Stimulated activated naive CD8-positive, alpha-beta T cell treated with anti-CD3 and anti-CD28 coated beads, Interleukin-15, Interleukin-2, amounts not matched to agents 100 U/mL and 50 U/mL, for 24 hours (primary cell): ENCODE data around the gene AQP12B.

Source experiments
- ATAC-seq: fragments of 150-1000 bp; cut with Tn5 transposase; one replicate; pipeline ENCODE4 v1.10.0; 2021
- DNase-seq: peaks from one replicate; pipeline ENCODE4 v3.0.0; 2021

The AQP12B gene

GRCh38 chr2:240647503-240648154 lies 35.1 kb downstream of the AQP12B start:
- no peak for DNase-seq
- no peak for ATAC-seq

DNA sequence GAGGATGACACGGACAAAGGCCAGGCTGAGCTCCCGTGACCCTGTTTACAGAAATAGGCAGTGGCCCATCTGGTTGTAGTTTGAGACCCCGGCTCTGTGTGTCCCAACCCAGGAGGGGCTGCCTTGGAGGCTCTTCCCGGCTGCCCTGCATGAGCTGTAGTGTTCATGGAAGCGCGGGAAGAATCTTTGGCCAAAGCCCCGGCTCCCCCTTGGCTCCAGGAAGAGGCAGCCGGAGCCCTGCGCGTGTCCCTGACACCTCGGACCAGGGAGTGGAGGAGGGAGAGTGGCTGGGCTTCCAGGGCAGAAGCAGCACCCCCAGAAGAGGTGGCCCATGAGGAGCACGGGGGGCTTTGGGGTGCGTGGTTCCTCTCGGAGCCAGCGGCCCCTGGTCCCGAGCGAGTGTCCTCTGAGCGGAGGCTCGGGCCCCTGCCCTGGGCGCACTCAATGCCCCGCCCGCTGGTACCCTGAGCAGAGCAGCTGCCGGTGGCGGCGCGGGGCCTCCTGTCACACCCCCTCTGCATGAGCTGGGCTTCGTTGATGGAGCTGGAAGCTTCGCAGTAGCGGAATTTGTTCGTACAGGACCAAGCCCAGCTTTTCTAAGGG lies 35.7 kb downstream of the AQP12B start:
- ATAC-seq (no peak), DNase-seq (no peak)

DNA sequence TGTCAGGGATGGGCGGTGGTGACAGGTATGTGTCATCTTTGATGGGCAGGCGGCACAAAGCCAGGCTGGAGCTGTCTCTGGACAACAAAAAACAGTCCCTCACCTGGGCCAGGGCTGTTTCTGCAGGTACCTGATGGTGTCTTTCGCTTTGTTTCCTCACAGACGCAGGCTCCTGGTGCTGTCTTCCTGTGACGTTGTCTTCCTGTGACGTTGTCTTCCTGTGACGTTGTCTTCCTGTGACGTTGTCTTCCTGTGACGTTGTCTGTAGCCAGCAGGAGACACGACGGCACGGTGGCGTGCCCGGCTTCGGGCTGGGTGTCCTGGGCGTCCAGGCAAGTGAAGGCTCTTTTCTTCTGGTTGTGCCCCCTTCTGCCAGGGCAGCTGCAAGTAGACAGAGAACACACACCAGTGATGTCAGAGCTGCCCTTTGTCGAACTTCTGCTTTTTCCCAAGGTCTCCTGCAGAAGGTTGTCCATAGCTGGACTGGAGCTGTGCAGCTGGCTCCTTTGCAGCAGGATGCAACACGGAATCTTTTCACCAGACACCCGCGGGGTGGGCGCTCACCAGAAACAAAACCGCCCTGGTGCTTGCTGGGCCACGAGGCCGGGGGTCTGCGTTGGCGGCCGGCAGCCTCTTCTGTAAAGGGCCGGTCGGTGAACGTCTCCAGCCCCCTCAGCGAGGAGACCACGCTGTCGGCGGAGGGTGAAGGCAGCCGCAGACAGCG lies 36.3 kb downstream of the AQP12B start:
- DNase-seq: no peak
- no peak for ATAC-seq

DNA sequence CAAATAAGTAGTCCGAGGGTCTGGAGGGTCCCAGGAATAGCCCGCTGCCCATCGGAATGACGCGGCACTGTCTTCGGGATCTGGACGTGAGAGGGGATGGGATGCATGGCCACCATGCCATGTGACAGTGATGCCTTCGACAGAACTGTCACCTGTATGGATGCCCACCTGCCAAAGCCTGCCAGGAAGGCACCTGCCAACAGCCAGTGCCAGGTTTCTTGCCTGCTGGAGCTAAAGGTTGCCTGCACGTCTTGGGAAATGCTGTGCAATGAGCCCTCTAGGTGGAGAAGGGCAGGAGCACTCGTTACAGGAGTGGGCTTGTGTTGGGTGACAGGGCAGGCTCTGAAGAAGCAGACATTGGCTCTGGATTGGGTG lies 36.9 kb downstream of the AQP12B start:
- DNase-seq (no peak), ATAC-seq (no peak)

- ATAC-seq (no peak), DNase-seq (no peak)
These were observed 37.3 kb downstream of the AQP12B start for GRCh38 chr2:240645346-240645745.

DNA sequence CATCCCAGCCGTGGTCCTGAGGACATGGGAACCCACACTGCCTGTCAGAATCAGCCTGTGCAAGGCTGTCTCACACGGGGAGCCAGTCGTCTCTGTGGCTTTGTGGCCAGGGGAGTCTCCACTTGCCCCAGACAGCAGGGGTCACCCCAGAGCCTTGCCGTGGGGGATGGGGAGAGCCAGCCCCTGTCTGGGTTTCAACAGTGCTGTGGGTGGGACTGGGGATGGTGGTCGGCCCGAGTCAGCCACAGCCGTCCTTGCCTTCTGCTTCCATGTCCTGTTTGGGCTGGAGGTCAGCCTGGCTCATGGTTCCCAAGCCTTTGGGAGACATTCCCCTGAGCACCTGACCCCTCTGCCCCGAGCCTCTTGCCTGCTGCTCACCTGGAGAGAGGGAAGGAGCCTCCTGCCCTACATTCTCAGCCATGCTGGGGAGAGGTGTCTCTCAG lies 37.8 kb downstream of the AQP12B start:
- DNase-seq (no peak), ATAC-seq (no peak)

DNA sequence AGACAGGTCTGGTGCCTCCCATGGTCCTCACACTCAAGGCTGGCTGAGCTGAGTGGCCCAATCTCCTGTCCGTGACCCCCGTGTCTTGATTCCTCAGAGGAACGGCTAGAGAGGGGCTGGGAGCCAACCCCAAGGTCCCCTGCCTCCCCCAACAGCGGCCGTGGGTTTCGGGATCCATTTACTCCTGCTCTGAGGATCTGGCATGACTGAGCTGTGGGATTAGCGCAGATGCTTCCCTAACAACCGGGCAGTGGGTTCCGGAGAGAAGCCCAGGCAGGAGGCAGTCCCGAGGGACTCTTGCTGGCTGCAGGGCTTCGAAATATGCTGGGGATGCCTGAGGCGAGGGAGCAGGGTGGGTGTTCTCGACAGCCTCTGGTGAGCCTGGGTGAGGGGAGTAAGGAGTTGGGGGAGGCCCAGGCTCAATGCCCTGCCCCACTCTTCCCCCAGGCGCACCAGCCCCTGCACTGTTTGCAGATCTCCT lies 38.5 kb downstream of the AQP12B start:
- DNase-seq: no peak
- ATAC-seq: no peak

GRCh38 chr2:240643811-240644150 lies 38.9 kb downstream of the AQP12B start:
- no peak for DNase-seq
- ATAC-seq: no peak

- ATAC-seq: no peak
- no peak for DNase-seq
These were observed 39.4 kb downstream of the AQP12B start for GRCh38 chr2:240643093-240643810.

- no peak for DNase-seq
These were observed 39.9 kb downstream of the AQP12B start for GRCh38 chr2:240642806-240643092.

DNA sequence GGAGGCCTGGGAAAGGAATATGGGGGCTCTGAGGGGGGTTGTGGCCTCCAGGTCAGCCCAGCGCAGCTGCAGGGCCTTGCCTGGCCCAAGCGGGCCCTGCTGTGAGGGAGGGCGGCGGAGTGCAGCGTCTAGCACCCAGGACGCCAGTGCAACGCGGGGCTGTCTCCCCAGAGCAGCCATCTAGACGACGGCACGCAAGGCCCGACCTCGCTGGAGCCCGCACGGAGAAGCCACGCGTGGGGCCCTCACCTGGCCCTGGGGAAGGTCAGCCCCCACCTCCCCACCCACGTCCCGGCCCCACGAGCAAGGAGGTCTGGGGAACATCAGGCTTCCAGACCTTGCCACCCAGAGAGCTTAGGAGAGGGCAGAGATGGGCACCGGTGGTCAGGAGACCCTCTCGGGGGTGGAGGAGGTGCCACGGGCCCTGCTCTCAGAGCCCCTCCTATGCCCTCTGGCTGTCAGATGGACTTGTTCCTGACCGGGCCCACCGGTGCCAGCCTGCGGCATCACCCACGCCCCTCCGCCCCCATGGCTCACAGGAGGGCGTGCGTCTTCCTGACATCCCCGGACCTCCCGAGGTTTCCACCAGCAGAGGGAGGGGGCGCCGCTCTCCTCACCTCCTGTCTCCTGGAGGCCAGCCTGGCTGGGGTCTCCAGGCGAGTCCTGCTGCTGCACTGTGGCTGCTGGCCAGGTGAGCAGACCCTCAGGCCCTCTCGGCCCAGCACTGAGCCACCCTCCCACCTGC lies 40.5 kb downstream of the AQP12B start:
- DNase-seq: no peak
- peak; percentile 11 for ATAC-seq

More at GRCh38 chr2:240642806-240643092, 39.9 kb downstream of the AQP12B start:
- ATAC-seq: no peak

DNA sequence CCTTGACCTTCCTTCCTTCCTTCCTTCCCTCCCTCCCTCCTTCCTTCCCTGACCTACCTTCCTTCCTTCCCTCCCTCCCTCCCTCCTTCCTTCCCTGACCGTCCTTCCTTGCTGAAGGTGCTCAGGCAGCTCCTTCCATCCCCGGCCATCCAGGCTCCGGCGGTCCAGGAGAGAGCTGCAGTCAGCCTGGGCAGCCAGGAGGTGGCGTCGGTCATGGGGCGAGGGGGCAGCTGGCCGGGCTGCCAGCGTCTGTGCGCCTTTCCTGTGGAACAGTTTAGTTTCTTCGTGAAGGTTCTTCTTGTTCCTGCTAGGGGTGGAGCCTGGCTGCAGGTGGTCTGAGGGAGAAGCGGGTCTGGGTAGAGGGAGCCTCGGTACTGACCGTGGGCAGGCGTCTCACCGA lies 41.7 kb downstream of the AQP12B start:
- DNase-seq (peak; percentile 56), ATAC-seq (no peak)

- DNase-seq: no peak
- no peak for ATAC-seq
These were observed 43.1 kb downstream of the AQP12B start for GRCh38 chr2:240639566-240639965.

- ATAC-seq (no peak), DNase-seq (no peak)
These were observed 44.0 kb downstream of the AQP12B start for GRCh38 chr2:240638512-240639160.

DNA sequence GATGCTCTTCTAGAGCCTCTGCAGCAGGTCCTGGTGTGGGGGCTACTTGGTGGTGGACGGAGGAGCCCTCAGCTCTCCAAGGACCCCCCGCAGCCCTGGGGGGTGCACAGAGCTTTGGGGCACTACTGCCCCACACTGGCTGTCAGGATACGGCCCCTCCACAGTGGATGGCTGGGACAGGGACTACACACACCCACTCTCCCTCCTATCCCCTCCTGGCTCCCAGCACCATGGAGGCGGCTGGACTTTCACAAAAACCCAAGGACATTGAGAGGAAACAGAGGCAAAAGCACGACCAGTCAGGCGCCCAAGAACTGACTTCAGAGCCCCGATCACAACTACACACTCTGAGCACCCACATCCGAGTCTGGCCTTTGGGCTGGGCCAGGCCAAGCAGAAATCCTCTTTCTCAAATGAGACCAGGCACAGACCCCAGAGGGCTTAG lies 44.8 kb downstream of the AQP12B start:
- no peak for DNase-seq
- ATAC-seq: no peak

DNA sequence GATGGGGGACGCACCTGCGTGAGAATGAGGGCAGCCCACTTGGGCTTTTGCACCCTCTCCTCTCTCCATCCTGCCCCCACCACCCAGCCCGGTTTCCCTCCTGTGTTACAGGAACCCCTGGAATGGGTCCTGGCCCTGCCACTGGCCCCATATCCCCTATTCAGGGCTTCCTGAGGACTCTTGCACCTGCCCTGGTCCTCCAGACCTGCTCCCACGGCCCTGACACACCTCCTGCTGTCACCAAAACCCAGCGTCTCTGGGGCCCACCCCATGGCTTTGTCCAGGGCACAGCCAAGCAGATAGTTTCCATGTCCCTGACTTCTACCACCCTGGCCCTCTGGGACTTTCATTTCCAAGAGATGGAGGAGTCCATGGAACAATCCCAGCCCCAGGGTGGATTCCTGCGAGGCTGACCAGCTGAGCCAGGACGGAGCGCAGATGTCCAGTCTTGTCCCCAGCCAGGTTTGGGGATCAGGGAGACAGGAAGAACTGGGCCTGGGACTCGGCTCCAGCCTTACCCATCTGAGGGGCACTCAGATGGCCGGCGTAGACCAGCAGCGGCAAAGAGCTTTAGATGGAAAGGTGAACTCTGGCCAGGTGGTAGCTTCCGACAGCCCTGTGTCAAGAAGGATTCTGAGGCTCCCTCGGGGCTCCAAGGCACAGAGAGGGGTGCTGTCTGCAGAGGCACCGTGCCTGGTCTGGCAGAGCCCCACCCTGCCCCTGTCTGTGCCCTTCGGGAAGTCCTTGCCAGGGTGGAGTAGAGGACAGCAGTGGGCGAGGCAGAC lies 45.4 kb downstream of the AQP12B start:
- no peak for ATAC-seq

GRCh38 chr2:240636563-240637115 lies 46.0 kb downstream of the AQP12B start:
- DNase-seq (no peak), ATAC-seq (no peak)

More for the DNA sequence above, 45.4 kb downstream of the AQP12B start:
- no peak for DNase-seq

DNA sequence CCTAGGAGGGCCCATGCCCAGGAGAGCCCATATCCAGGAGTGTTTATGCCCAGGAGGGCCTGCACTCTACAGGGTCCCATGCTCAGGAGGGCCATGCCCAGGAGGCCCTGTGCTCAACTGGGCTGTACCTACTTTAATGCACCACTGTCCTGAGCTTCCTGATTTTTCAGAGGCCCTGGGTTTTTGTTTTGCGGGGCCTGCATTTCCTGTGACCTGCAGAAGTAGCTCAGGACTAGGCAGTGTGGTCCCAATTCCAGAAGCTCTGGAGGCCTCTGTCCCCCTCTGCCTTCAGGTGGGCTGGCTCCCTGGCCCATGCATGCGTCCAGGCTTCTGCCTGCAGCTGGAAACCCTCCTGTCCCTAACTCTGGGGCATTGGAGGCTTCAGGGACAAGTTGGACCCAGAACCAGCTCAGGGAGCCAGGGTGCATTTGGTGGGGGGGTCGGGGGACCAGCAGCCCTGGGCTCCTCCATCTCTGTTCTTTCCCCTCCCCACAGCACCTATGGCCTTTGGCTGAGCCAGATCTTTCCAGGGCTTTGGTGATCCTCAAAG lies 46.6 kb downstream of the AQP12B start:
- ATAC-seq (no peak), DNase-seq (no peak)

DNA sequence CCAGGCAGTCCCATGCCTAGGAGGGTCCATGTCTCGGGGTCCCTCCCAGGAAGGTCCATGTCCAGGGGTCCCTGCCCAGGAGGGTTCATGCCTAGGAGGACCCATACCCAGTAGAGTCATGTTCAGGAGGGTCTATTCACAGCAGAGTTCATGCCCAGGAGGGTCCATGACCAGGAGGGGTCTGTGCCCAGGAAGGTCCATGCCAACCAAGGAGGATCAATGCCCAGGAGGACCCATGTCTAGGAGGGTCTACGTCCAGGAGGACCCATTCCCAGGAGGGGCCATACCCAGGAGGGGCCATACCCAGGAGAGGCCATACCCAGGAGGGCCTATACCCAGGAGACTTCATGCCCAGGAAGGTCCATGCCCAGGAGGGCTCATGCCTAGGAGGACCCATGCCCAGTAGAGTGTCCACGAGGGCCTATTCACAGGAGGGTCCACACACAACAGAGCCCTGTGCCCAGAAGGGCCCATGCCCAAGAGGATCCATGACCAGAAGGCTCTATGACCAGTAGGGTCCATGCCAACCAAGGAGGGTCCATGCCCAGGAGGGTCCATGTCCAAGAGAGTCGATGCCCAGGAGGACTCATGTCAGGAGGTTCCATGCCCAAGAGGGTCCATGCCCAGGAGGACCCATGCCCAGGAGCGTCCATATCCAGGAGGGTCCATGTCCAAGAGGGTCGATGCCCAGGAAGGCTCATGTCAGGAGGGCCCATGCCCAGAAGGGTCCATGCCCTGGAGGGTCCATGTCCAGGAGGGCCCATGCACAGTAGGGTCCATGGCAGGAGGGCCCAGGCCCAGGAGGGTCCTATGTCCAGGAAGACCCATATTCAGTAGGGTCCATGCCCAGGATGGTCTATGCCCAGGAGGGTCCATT lies 47.3 kb downstream of the AQP12B start:
- ATAC-seq (peak; percentile 20), DNase-seq (no peak)
